DND-41 (cell line): ENCODE data around the gene ARHGDIA.

Source experiments
- ATAC-seq: fragments of 200-7000 bp; cut with Tn5 transposase; 3 replicates; pipeline ENCODE4 v1.9.1; 2021; ENCODE audit warnings: low read depth; ENCODE audit not compliant: insufficient read depth
- DNase-seq: peaks from one replicate; pipeline ENCODE4 v3.0.0-alpha.2; 2020
- H2AFZ ChIP-seq: 2 replicates; pipeline ENCODE4 v1.6.0; 2012; ENCODE audit warnings: low read depth, low read length
- H3K27ac ChIP-seq: 2 replicates; pipeline ENCODE4 v1.5.1; 2012; ENCODE audit warnings: low read length, inconsistent platforms
- H3K27me3 ChIP-seq: fragments of 200-600 bp; sonication (generic); 2 replicates; pipeline ENCODE4 v1.6.0; 2012; ENCODE audit warnings: low read length, mild to moderate bottlenecking, inconsistent platforms; ENCODE audit not compliant: insufficient read depth, poor library complexity
- H3K36me3 ChIP-seq: 2 replicates; pipeline ENCODE4 v1.5.1; 2012; ENCODE audit warnings: low read length, inconsistent platforms; ENCODE audit not compliant: insufficient read depth
- H3K4me1 ChIP-seq: 2 replicates; pipeline ENCODE4 v1.5.1; 2012; ENCODE audit warnings: mild to moderate bottlenecking, low read length; ENCODE audit not compliant: insufficient read depth
- H3K4me2 ChIP-seq: 2 replicates; pipeline ENCODE4 v1.6.0; 2012; ENCODE audit warnings: mild to moderate bottlenecking, moderate library complexity, low read length, inconsistent platforms; ENCODE audit not compliant: insufficient read depth
- H3K4me3 ChIP-seq, 2 experiments: fragments of 200-600 bp in 1 of 2; shearing (Covaris generic) in 1 of 2; 2 replicates each; pipeline ENCODE4 v1.5.1; 2012 to 2016; ENCODE audit warnings: inconsistent platforms in 2 of 2, low read length in 2 of 2, mild to moderate bottlenecking in 2 of 2, low read depth in 1 of 2, moderate library complexity in 1 of 2
- H3K79me2 ChIP-seq: 2 replicates; pipeline ENCODE4 v1.6.0; 2012; ENCODE audit warnings: low read length, inconsistent platforms; ENCODE audit not compliant: insufficient read depth
- H3K9ac ChIP-seq: 2 replicates; pipeline ENCODE4 v1.6.0; 2012; ENCODE audit warnings: low read depth, mild to moderate bottlenecking, inconsistent platforms, low read length, moderate library complexity
- H3K9me3 ChIP-seq: 2 replicates; pipeline ENCODE4 v1.5.1; 2012; ENCODE audit warnings: low read length, moderate library complexity, mild to moderate bottlenecking, inconsistent platforms; ENCODE audit not compliant: insufficient read depth, severe bottlenecking
- H4K20me1 ChIP-seq: 2 replicates; pipeline ENCODE4 v1.6.0; 2012; ENCODE audit warnings: low read length; ENCODE audit not compliant: insufficient read depth
- CTCF ChIP-seq: IDR thresholded peaks from 2 replicates; pipeline ENCODE4 v1.5.1; 2012; ENCODE audit warnings: borderline replicate concordance, low read length, moderate library complexity, mild to moderate bottlenecking; ENCODE audit not compliant: poor library complexity, severe bottlenecking; ENCODE audit errors: extremely low read depth
- EZH2 ChIP-seq: IDR thresholded peaks from 3 replicates; pipeline ENCODE4 v1.6.1; 2012; ENCODE audit warnings: borderline replicate concordance, low read depth, mild to moderate bottlenecking, moderate library complexity, low read length, inconsistent platforms; ENCODE audit not compliant: severe bottlenecking

Gene ARHGDIA

GRCh38 chr17:81865733-81866439 lies 5.3 kb downstream of the ARHGDIA start:
- peaks cover 71% of the 10 kb centered on the region for H3K36me3 ChIP-seq
- H3K4me3 ChIP-seq, result no peak overlapping the region
- ATAC-seq (peak; percentile 0; the same call in 2 of the 3 replicates), DNase-seq (peak; percentile 26)
- peaks cover 69% of the 10 kb centered on the region for H3K79me2 ChIP-seq
- H3K4me2 ChIP-seq, result no peak overlapping the region
- no peak overlapping the region for H3K27ac ChIP-seq
- H4K20me1 ChIP-seq, result peaks cover 68% of the 10 kb centered on the region
- no peak overlapping the region for H2AFZ ChIP-seq
- TF ChIP-seq EZH2 (no peak), CTCF (no peak)
- no peaks in the 10 kb centered on the region for H3K9me3 ChIP-seq
- peaks cover 49% of the 10 kb centered on the region for H3K4me1 ChIP-seq
- H3K27me3 ChIP-seq, result no peaks in the 10 kb centered on the region
- no peak overlapping the region for H3K9ac ChIP-seq

- peaks cover 49% of the 10 kb centered on the region for H3K4me1 ChIP-seq
- no peak overlapping the region for H3K9ac ChIP-seq
- H3K27ac ChIP-seq, result no peak overlapping the region
- no peak for ATAC-seq
- H3K36me3 ChIP-seq, result peaks cover 67% of the 10 kb centered on the region
- no peak for TF ChIP-seq CTCF
- TF ChIP-seq EZH2, result no peak
- no peak for DNase-seq
- no peak overlapping the region for H2AFZ ChIP-seq
- H3K4me2 ChIP-seq, result no peak overlapping the region
- H3K27me3 ChIP-seq, result peaks cover 3% of the 10 kb centered on the region
- peaks cover 65% of the 10 kb centered on the region for H4K20me1 ChIP-seq
- H3K4me3 ChIP-seq, result no peak overlapping the region
- no peaks in the 10 kb centered on the region for H3K9me3 ChIP-seq
- peaks cover 64% of the 10 kb centered on the region for H3K79me2 ChIP-seq
Measured at GRCh38 chr17:81865358-81865732, 5.8 kb downstream of the ARHGDIA start.

- TF ChIP-seq CTCF (peak; percentile 2), EZH2 (no peak)
- Histone ChIP-seq H3K9ac (peak overlapping the region; percentile 13; the same call in 1 of the 2 replicates), H3K79me2 (peaks cover 64% of the 10 kb centered on the region), H3K9me3 (no peaks in the 10 kb centered on the region), H3K36me3 (peaks cover 63% of the 10 kb centered on the region), H3K4me2 (no peak overlapping the region), H3K4me1 (peaks cover 45% of the 10 kb centered on the region), H3K27ac (0 out of 2 replicates have a peak overlapping the region, but pooled peaks have one; percentile 11), H4K20me1 (peaks cover 60% of the 10 kb centered on the region), H3K4me3 (0 out of 4 replicates have a peak overlapping the region, but pooled peaks of 1 of the 2 experiments have one; percentile 6), H2AFZ (no peak overlapping the region), H3K27me3 (peaks cover 3% of the 10 kb centered on the region)
- no peak for ATAC-seq
- DNase-seq, result no peak
Measured at GRCh38 chr17:81863833-81864768, 7.0 kb downstream of the ARHGDIA start.
